Keratinocyte (primary cell): ENCODE measurements around the gene TNFRSF6B.

ENCODE experiments used
- CTCF ChIP-seq, 3 experiments: IDR thresholded peaks in 1 of 3; conservative IDR thresholded peaks in 1 of 3; optimal IDR thresholded peaks in 1 of 3; 2 replicates in 2 of 3; 3 replicates in 1 of 3; pipeline versions ENCODE3 to v1.5.1; 2011; ENCODE audit warnings: low read length in 3 of 3, mild to moderate bottlenecking in 3 of 3, moderate library complexity in 2 of 3, control low read depth in 1 of 3, inconsistent platforms in 1 of 3; ENCODE audit not compliant: insufficient read depth in 2 of 3; ENCODE audit errors: extremely low read depth in 1 of 3
- EZH2 ChIP-seq: IDR thresholded peaks from one replicate; pipeline ENCODE4 v1.6.1; 2012; ENCODE audit warnings: inconsistent platforms, mild to moderate bottlenecking, low read length, moderate library complexity

GRCh38 chr20:63678071-63678470 is 18.4 kb upstream of the TNFRSF6B start:
- TF ChIP-seq EZH2 (no peak), CTCF (optimal IDR thresholded peaks at IDR 0.05 in 1 of 3, IDR thresholded peaks at IDR 0.05 in 1 of 3, conservative IDR thresholded peaks at IDR 0.05 in 1 of 3; ENCODE audit: extremely low read depth in 1 of 3, insufficient read depth in 2 of 3, low read length in 3 of 3) (no peak)
